Esophagus muscularis mucosa (tissue), 4 donors: ENCODE measurements around the gene ZNF471.

Experiments
- CTCF ChIP-seq, 3 experiments: fragments of 200-600 bp in 2 of 3; fragments of 450-650 bp in 1 of 3; sonication (generic) in 2 of 3; IDR thresholded peaks; one replicate each; pipeline ENCODE4 v1.5.1; 2017 to 2019; ENCODE audit warnings: antibody characterized with exemption in 3 of 3, mild to moderate bottlenecking in 2 of 3, moderate library complexity in 1 of 3
- EP300 ChIP-seq: sonication (generic); formaldehyde crosslinking; IDR thresholded peaks from one replicate; pipeline ENCODE4 v1.6.1; 2017; ENCODE audit warnings: antibody characterized with exemption
- POLR2A ChIP-seq: fragments of 450-650 bp; IDR thresholded peaks from one replicate; pipeline ENCODE4 v1.6.1; 2017; ENCODE audit warnings: antibody characterized with exemption, moderate library complexity, mild to moderate bottlenecking, low read depth
- POLR2AphosphoS5 ChIP-seq, 2 donors: sonication (generic); formaldehyde crosslinking; IDR thresholded peaks; one replicate each; pipeline ENCODE4 v1.6.1; 2017; ENCODE audit warnings: antibody characterized with exemption in 2 of 2

- TF ChIP-seq EP300 = no peak
- no peak for TF ChIP-seq CTCF (IDR thresholded peaks at IDR 0.05)
- TF ChIP-seq POLR2A = no peak
- no peak for TF ChIP-seq POLR2AphosphoS5 (IDR thresholded peaks at IDR 0.05)
Measured at GRCh38 chr19:56547535-56547934, 39.9 kb downstream of the ZNF471 start.
